Cardiac septum (tissue), 1 donor: ENCODE results near the gene ADGRG2. TPM values are rescaled to one million over a fixed set of nuclear protein-coding genes. Genes with fewer than 3 reads are reported as not detected.
"Not testable (repeated sequence)": the region's sequence is repeated elsewhere in the genome, so short reads cannot be mapped to it uniquely, and the experiment has no call there.

ENCODE experiments used
- DNase-seq: peaks from one replicate; pipeline ENCODE4 v3.0.0-alpha.2; 2020; ENCODE audit warnings: low spot score
- intact Hi-C: fragments of 100-400 bp; cut with DNase I; formaldehyde crosslinking; loops from one replicate; pipeline ENCODE4 v1.14.0; 2022
- total RNA-seq: library from RNA; stranded (reverse); fragmentation: NEBNext Ultra II Directional; extraction: Animal tissue kit (Norgen Biotek cat#: 25700); gene quantifications from one replicate; pipeline ENCODE4 v1.2.1, GENCODE V29; 2021
- donor health status: DM: no; HTN: no; CAD: no.

Gene ADGRG2
- total RNA-seq, 1 donor from 2014 or later, result 0.35 TPM

- DNase-seq, result no peak
- intact Hi-C loops, result no loop called here
Measured at GRCh38 chrX:19086102-19086772, 36.0 kb downstream of the ADGRG2 start.

- DNase-seq, result no peak
- intact Hi-C loops, result no loop called here
Measured at GRCh38 chrX:19085666-19086065, 36.6 kb downstream of the ADGRG2 start.

- no peak for DNase-seq
- intact Hi-C loops, result no loop called here
Measured at GRCh38 chrX:19075754-19076153, 46.5 kb downstream of the ADGRG2 start.

- intact Hi-C loops, result no loop called here
- DNase-seq, result no peak
Measured at GRCh38 chrX:19072372-19072771, 49.9 kb downstream of the ADGRG2 start.

- no peak for DNase-seq
- intact Hi-C loops, result no loop called here
Measured at GRCh38 chrX:19070555-19070994, 51.7 kb downstream of the ADGRG2 start.

GRCh38 chrX:19066987-19067386, 55.3 kb downstream of the ADGRG2 start:
- intact Hi-C loops, DNase-seq: not testable (repeated sequence)

- DNase-seq, result no peak
Measured at GRCh38 chrX:19065535-19065934, 56.7 kb downstream of the ADGRG2 start.

GRCh38 chrX:19064175-19064574, 58.1 kb downstream of the ADGRG2 start:
- intact Hi-C loops, result no loop called here
- no peak for DNase-seq

More at GRCh38 chrX:19065535-19065934, 56.7 kb downstream of the ADGRG2 start:
- intact Hi-C loops, result no loop called here

GRCh38 chrX:19063030-19063429, 59.2 kb downstream of the ADGRG2 start:
- intact Hi-C loops, result no loop called here
- no peak for DNase-seq

GRCh38 chrX:19059067-19059466, 63.2 kb downstream of the ADGRG2 start:
- DNase-seq, result no peak
- intact Hi-C loops, result no loop called here

GRCh38 chrX:19057856-19058255, 64.4 kb downstream of the ADGRG2 start:
- no peak for DNase-seq
- intact Hi-C loops, result no loop called here

- intact Hi-C loops, result no loop called here
- DNase-seq, result no peak
Measured at GRCh38 chrX:19049110-19049509, 73.2 kb downstream of the ADGRG2 start.

- DNase-seq, result no peak
- intact Hi-C loops, result no loop called here
Measured at GRCh38 chrX:19046343-19047215, 75.7 kb downstream of the ADGRG2 start.

- intact Hi-C loops, result no loop called here
- DNase-seq, result no peak
Measured at GRCh38 chrX:19040373-19040772, 81.9 kb downstream of the ADGRG2 start.

- no peak for DNase-seq
- intact Hi-C loops, result no loop called here
Measured at GRCh38 chrX:19034025-19034424, 88.2 kb downstream of the ADGRG2 start.

GRCh38 chrX:19030805-19031204, 91.5 kb downstream of the ADGRG2 start:
- DNase-seq, result no peak
- intact Hi-C loops, result no loop called here

GRCh38 chrX:19028560-19028959, 93.7 kb downstream of the ADGRG2 start:
- intact Hi-C loops, result no loop called here
- DNase-seq, result no peak

GRCh38 chrX:19024366-19024765, 97.9 kb downstream of the ADGRG2 start:
- DNase-seq, result no peak
- intact Hi-C loops, result no loop called here

GRCh38 chrX:19019996-19020395, 102.3 kb downstream of the ADGRG2 start:
- no peak for DNase-seq
- intact Hi-C loops, result loop anchor here (10.0 kb wide), 1 partner anchor 315 kb away; no protein-coding TSS in a partner anchor

- DNase-seq, result no peak
- intact Hi-C loops, result loop anchor here (10.0 kb wide), 1 partner anchor 318 kb away; no protein-coding TSS in a partner anchor
Measured at GRCh38 chrX:19017271-19017670, 105.0 kb downstream of the ADGRG2 start.

- DNase-seq, result not testable (repeated sequence)
- intact Hi-C loops, result loop anchor here (10.0 kb wide), 1 partner anchor 318 kb away; no protein-coding TSS in a partner anchor
Measured at GRCh38 chrX:19016614-19017013, 105.7 kb downstream of the ADGRG2 start.
